Measurements from ENCODE around the gene CD164.
"Not testable (repeated sequence)": the region's sequence is repeated elsewhere in the genome, so short reads cannot be mapped to it uniquely, and the experiment has no call there.

The CD164 gene

GRCh38 chr6:109342911-109343310, 39.4 kb downstream of the CD164 start:
- DNase-seq (ENCODE audit: low read depth), result no peak

GRCh38 chr6:109342506-109342905, 39.8 kb downstream of the CD164 start:
- no peak for DNase-seq (ENCODE audit: low read depth)

GRCh38 chr6:109340811-109341210, 41.5 kb downstream of the CD164 start:
- no peak for DNase-seq (ENCODE audit: low read depth)

- no peak for DNase-seq (ENCODE audit: low read depth)
Observed at GRCh38 chr6:109339906-109340678, 42.2 kb downstream of the CD164 start.

GRCh38 chr6:109336221-109336961, 45.9 kb downstream of the CD164 start:
- no peak for DNase-seq (ENCODE audit: low read depth)

GRCh38 chr6:109333870-109334269, 48.4 kb downstream of the CD164 start:
- DNase-seq (ENCODE audit: low read depth), result not testable (repeated sequence)

GRCh38 chr6:109332748-109333147, 49.5 kb downstream of the CD164 start:
- no peak for DNase-seq (ENCODE audit: low read depth)

- no peak for DNase-seq (ENCODE audit: low read depth)
Observed at GRCh38 chr6:109331081-109331480, 51.2 kb downstream of the CD164 start.

GRCh38 chr6:109330263-109330662, 52.0 kb downstream of the CD164 start:
- no peak for DNase-seq (ENCODE audit: low read depth)

GRCh38 chr6:109328629-109329028, 53.6 kb downstream of the CD164 start:
- no peak for DNase-seq (ENCODE audit: low read depth)

- no peak for DNase-seq (ENCODE audit: low read depth)
Observed at GRCh38 chr6:109327959-109328358, 54.3 kb downstream of the CD164 start.

- DNase-seq (ENCODE audit: low read depth), result no peak
Observed at GRCh38 chr6:109327491-109327890, 54.8 kb downstream of the CD164 start.

GRCh38 chr6:109326351-109326750, 55.9 kb downstream of the CD164 start:
- DNase-seq (ENCODE audit: low read depth), result no peak

- no peak for DNase-seq (ENCODE audit: low read depth)
Observed at GRCh38 chr6:109325400-109325801, 56.9 kb downstream of the CD164 start.

GRCh38 chr6:109323241-109323640, 59.0 kb downstream of the CD164 start:
- no peak for DNase-seq (ENCODE audit: low read depth)

- DNase-seq (ENCODE audit: low read depth), result no peak
Observed at GRCh38 chr6:109322825-109323224, 59.4 kb downstream of the CD164 start.

GRCh38 chr6:109321752-109322151, 60.5 kb downstream of the CD164 start:
- no peak for DNase-seq (ENCODE audit: low read depth)

- no peak for DNase-seq (ENCODE audit: low read depth)
Observed at GRCh38 chr6:109320072-109320471, 62.2 kb downstream of the CD164 start.

- no peak for DNase-seq (ENCODE audit: low read depth)
Observed at GRCh38 chr6:109318328-109318876, 63.9 kb downstream of the CD164 start.

- no peak for DNase-seq (ENCODE audit: low read depth)
Observed at GRCh38 chr6:109316909-109317308, 65.4 kb downstream of the CD164 start.
